HUES6 (cell line): ENCODE results near the gene DARS1.

Source experiments
- H3K27ac ChIP-seq: 2 replicates; pipeline ENCODE4 v1.7.0; 2013; ENCODE audit warnings: low read depth, mild to moderate bottlenecking, low read length, inconsistent platforms
- H3K27me3 ChIP-seq: 2 replicates; pipeline ENCODE4 v1.6.1; 2013; ENCODE audit warnings: low read length; ENCODE audit not compliant: control insufficient read depth, insufficient read depth
- H3K36me3 ChIP-seq: 2 replicates; pipeline ENCODE4 v1.6.1; 2013; ENCODE audit warnings: low read length; ENCODE audit not compliant: control insufficient read depth, insufficient read depth
- H3K4me1 ChIP-seq: 2 replicates; pipeline ENCODE4 v1.6.1; 2013; ENCODE audit warnings: low read length; ENCODE audit not compliant: control insufficient read depth, insufficient read depth
- H3K4me3 ChIP-seq: 2 replicates; pipeline ENCODE4 v1.5.1; 2013; ENCODE audit warnings: low read depth, low read length
- H3K9ac ChIP-seq: one replicate; pipeline ENCODE4 v1.6.1; 2013; ENCODE audit warnings: mild to moderate bottlenecking, low read length
- H3K9me3 ChIP-seq: 2 replicates; pipeline ENCODE4 v1.6.1; 2013; ENCODE audit warnings: low read depth, low read length; ENCODE audit not compliant: control insufficient read depth, insufficient read depth

Gene DARS1

GRCh38 chr2:136001131-136001530 lies 15.7 kb upstream of the DARS1 start:
- Histone ChIP-seq H3K27me3 (no peaks in the 10 kb centered on the region), H3K4me3 (no peak overlapping the region), H3K9me3 (no peaks in the 10 kb centered on the region; the same call in 1 of the 2 replicates), H3K27ac (no peak overlapping the region), H3K36me3 (no peaks in the 10 kb centered on the region), H3K9ac (no peak overlapping the region), H3K4me1 (peaks cover 3% of the 10 kb centered on the region; the same call in 1 of the 2 replicates)

DNA sequence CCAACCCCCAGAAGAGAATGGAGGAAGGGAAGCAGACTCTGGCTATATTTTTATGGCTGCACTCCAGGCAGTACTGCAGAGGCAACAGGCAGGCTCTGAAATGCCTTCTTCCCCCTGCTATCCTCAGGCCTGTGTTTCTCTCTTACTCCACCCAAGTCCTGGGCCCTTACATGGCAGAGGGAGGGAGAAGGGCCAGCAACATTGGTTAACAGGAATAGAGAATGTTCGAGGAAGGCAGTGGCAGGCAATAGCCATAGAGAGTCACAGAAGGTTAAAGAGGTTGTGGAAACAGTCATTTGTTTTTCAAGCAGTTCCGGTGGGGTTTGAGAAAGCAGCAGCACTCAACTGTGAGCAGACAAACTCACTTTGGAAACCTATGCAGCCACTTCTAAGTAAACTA lies 15.1 kb upstream of the DARS1 start:
- no peak overlapping the region for H3K4me3 ChIP-seq
- H3K4me1 ChIP-seq = no peaks in the 10 kb centered on the region; the same call in 1 of the 2 replicates
- no peaks in the 10 kb centered on the region for H3K27me3 ChIP-seq
- no peak overlapping the region for H3K9ac ChIP-seq
- H3K36me3 ChIP-seq = no peaks in the 10 kb centered on the region
- no peaks in the 10 kb centered on the region; the same call in 1 of the 2 replicates for H3K9me3 ChIP-seq
- no peak overlapping the region for H3K27ac ChIP-seq

DNA sequence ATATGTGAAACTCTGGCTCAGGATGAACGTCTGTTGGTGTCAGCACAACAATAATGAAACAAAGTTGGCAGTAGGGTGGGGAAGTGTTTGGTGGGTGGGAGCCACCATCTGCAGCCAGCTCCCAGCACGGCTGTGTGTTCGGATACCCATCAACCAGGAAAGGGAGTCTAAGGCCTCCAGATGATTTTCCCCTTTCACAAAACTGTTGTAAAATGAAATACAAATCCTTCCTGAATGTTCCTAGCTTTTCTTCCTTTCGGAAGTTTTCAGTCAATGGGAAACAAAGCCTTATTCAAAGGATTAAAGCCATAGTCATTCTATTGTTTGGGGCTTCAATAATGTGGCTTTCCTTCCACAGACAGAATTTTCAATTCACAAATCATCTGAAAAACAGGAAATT lies 14.5 kb upstream of the DARS1 start:
- Histone ChIP-seq H3K27me3 (no peaks in the 10 kb centered on the region), H3K36me3 (no peaks in the 10 kb centered on the region), H3K4me1 (no peaks in the 10 kb centered on the region; the same call in 1 of the 2 replicates), H3K4me3 (no peak overlapping the region), H3K9me3 (no peaks in the 10 kb centered on the region; the same call in 1 of the 2 replicates), H3K27ac (no peak overlapping the region), H3K9ac (no peak overlapping the region)

DNA sequence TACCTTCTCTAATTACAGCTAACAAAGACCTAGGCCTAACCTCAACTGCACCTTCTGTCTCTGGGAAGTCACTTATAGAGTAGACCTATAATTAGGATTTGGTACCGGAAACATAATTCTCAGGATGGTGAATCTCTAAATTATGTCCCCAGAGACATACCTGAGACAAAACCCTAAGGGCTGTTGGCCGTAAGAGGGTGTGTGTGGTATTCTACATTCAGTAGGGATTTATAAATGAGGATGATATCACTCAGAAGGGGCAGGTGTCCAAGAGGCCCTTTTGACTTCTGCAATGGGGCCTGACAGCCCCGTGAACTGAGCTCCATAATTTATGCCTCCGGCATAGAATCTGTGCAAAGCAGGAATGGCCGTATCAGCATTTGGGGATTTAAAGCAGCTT lies 13.5 kb upstream of the DARS1 start:
- Histone ChIP-seq H3K9me3 (no peaks in the 10 kb centered on the region), H3K27ac (no peak overlapping the region)

GRCh38 chr2:135997380-135997779 lies 12.0 kb upstream of the DARS1 start:
- no peaks in the 10 kb centered on the region for H3K9me3 ChIP-seq
- H3K4me3 ChIP-seq = no peak overlapping the region
- H3K4me1 ChIP-seq = no peaks in the 10 kb centered on the region; the same call in 1 of the 2 replicates
- H3K36me3 ChIP-seq = no peaks in the 10 kb centered on the region
- no peaks in the 10 kb centered on the region for H3K27me3 ChIP-seq
- H3K9ac ChIP-seq = no peak overlapping the region
- H3K27ac ChIP-seq = no peak overlapping the region

More for the DNA sequence above, 13.5 kb upstream of the DARS1 start:
- H3K27me3 ChIP-seq = no peaks in the 10 kb centered on the region
- no peak overlapping the region for H3K4me3 ChIP-seq
- no peaks in the 10 kb centered on the region for H3K36me3 ChIP-seq
- H3K9ac ChIP-seq = no peak overlapping the region
- H3K4me1 ChIP-seq = no peaks in the 10 kb centered on the region; the same call in 1 of the 2 replicates

GRCh38 chr2:135996304-135996703 lies 10.9 kb upstream of the DARS1 start:
- Histone ChIP-seq H3K27ac (no peak overlapping the region), H3K9me3 (no peaks in the 10 kb centered on the region), H3K27me3 (no peaks in the 10 kb centered on the region), H3K4me3 (no peak overlapping the region), H3K4me1 (no peaks in the 10 kb centered on the region; the same call in 1 of the 2 replicates), H3K36me3 (no peaks in the 10 kb centered on the region), H3K9ac (no peak overlapping the region)

DNA sequence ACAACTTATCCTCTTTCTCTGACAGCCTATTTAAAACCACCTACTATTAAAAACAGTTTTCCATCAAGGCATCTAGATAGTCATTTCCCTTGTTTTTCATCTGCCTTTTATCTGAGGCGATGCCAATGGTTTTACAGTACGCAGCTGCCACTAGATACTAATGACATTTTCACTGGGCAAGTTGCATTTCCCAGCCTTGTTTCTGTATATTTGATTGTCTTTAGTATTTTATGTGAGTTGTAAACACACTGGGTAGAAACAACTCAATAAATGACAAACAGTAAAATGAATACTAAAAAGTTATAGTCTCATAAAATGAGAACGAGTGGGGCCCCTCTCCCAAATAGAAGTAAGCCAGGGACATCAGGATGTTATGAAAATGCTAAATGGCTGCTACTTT lies 8.9 kb upstream of the DARS1 start:
- Histone ChIP-seq H3K27me3 (no peaks in the 10 kb centered on the region), H3K4me3 (no peak overlapping the region), H3K4me1 (no peaks in the 10 kb centered on the region; the same call in 1 of the 2 replicates), H3K9ac (no peak overlapping the region), H3K9me3 (no peaks in the 10 kb centered on the region), H3K27ac (no peak overlapping the region), H3K36me3 (no peaks in the 10 kb centered on the region)

GRCh38 chr2:135993421-135993820 lies 8.0 kb upstream of the DARS1 start:
- no peaks in the 10 kb centered on the region for H3K9me3 ChIP-seq
- no peak overlapping the region for H3K4me3 ChIP-seq

GRCh38 chr2:135991861-135992260 lies 6.4 kb upstream of the DARS1 start:
- H3K27me3 ChIP-seq = no peaks in the 10 kb centered on the region
- H3K9ac ChIP-seq = no peak overlapping the region
- H3K9me3 ChIP-seq = no peaks in the 10 kb centered on the region
- H3K27ac ChIP-seq = no peak overlapping the region
- H3K4me3 ChIP-seq = no peak overlapping the region
- no peaks in the 10 kb centered on the region for H3K4me1 ChIP-seq
- H3K36me3 ChIP-seq = no peaks in the 10 kb centered on the region

More at GRCh38 chr2:135993421-135993820, 8.0 kb upstream of the DARS1 start:
- Histone ChIP-seq H3K4me1 (no peaks in the 10 kb centered on the region; the same call in 1 of the 2 replicates), H3K27ac (no peak overlapping the region), H3K9ac (no peak overlapping the region), H3K27me3 (no peaks in the 10 kb centered on the region), H3K36me3 (no peaks in the 10 kb centered on the region)

DNA sequence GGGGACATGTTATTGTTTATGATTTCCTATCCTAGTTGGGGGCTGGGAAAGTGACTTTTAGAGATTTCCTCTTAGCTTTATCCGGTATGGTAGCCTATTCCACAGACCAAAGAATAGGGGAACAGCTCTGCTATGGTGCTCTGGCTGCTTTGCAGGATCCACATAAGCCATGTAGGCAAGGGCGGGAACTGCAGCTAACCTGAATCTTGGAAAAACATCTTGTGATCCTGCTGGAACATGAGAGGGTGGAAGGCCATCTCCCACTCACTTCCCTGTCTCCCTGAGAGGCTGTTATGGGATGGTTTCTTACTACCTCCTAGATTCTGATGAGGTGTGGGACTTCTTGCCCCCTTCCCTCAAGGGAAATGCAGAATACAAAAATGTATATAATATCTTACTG lies 2.0 kb upstream of the DARS1 start:
- Histone ChIP-seq H3K27ac (no peak overlapping the region), H3K9ac (no peak overlapping the region), H3K4me1 (peaks cover 7% of the 10 kb centered on the region), H3K4me3 (no peak overlapping the region), H3K36me3 (peaks cover 7% of the 10 kb centered on the region), H3K9me3 (no peaks in the 10 kb centered on the region), H3K27me3 (no peaks in the 10 kb centered on the region)

- H3K4me3 ChIP-seq = no peak overlapping the region
- no peak overlapping the region for H3K9ac ChIP-seq
- no peaks in the 10 kb centered on the region for H3K27me3 ChIP-seq
- no peak overlapping the region for H3K27ac ChIP-seq
- peaks cover 16% of the 10 kb centered on the region for H3K36me3 ChIP-seq
- no peaks in the 10 kb centered on the region for H3K9me3 ChIP-seq
- peaks cover 7% of the 10 kb centered on the region for H3K4me1 ChIP-seq
Measured at GRCh38 chr2:135986507-135986906, 1.1 kb upstream of the DARS1 start.
